DMS114 treated with DMSO at 0.1 percent for 48 hours (cell line): ENCODE data around the gene DIDO1.
A peak's percentile ranks its signal among the peaks of the same experiment; 100 is the strongest.

ENCODE experiments used
- DNase-seq: peaks from one replicate; lab custom pipeline; 2025; ENCODE audit not compliant: unreplicated experiment; lab: John Stamatoyannopoulos, UW

Gene DIDO1

DNA sequence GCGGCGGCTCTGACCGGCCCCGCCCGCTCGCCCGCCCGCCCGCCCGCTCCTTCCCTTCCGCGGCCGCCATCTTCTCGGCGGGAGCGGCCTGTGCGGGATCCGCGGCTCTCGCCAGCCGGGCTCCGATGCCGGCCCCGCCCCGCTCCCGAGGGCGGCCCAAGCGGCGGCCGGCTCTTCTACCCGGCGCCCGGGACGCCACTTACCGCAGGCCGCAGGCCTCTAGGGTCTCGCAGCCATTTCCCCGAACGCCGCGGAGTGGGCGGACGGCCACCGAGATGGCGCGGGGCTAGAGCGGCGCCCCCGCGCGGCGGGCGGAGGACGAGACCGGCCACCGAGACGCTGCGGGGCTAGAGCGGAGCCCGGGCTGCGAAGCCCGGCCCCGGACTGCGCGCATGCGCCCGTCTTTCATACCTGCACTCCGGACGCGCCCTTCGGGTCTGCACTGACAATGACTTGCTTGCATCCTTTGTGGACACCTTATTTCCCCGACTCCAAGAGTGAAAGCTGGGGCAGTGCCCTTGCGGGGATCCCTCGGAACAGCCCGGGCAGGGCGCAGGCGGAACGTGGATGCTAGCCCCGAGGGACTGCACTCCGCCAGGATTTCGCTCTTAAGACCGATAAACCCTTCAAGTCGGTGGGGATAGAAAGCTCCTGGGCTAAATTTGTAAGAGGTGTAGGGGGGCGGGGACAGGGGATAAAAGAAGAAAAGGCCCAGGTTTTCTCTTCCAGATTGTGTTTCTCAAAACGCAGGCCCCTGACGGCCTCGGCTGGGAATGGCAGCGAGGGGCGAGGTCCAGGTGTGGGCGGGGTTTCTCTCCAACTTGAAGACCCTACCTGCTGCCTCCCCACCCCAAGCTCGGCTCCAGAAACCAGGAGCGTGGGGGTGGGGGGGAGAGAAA, at the start of gene DIDO1:
TSS of gene DIDO1 (minus strand) at position 277 of the 899 bp plus-strand sequence.
- peak; percentile 74 for DNase-seq

DNA sequence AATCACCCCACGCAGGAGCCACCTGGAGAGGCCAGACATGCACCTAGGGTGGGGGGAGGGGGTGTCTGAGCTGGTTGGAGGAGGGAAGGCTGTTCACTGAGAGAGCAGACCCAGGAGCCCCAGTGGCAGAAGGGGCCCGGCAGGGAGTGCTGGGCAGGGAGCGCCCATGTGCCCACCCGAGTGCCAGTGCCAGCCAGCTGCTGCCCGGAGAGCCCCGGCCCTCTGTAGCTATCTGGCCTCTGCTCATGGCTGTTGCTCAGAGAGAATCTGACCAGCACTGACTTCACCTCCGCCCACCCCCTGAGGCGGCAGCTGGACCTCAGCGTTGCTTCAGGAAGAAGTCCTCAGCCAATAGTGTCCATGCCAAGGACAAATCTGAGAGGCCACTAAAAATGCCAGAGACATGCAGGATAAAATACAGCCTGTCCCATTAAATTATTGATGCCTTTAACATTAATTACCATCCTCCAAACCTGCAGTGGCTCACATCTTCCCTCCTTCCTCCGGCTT, 49.0 kb upstream of the DIDO1 start:
- no peak for DNase-seq

GRCh38 chr20:62972845-62973745, 46.8 kb upstream of the DIDO1 start:
- no peak for DNase-seq

GRCh38 chr20:62971950-62972844, 45.9 kb upstream of the DIDO1 start:
- peak; percentile 70 for DNase-seq

GRCh38 chr20:62971211-62971949, 45.1 kb upstream of the DIDO1 start:
- DNase-seq = no peak

DNA sequence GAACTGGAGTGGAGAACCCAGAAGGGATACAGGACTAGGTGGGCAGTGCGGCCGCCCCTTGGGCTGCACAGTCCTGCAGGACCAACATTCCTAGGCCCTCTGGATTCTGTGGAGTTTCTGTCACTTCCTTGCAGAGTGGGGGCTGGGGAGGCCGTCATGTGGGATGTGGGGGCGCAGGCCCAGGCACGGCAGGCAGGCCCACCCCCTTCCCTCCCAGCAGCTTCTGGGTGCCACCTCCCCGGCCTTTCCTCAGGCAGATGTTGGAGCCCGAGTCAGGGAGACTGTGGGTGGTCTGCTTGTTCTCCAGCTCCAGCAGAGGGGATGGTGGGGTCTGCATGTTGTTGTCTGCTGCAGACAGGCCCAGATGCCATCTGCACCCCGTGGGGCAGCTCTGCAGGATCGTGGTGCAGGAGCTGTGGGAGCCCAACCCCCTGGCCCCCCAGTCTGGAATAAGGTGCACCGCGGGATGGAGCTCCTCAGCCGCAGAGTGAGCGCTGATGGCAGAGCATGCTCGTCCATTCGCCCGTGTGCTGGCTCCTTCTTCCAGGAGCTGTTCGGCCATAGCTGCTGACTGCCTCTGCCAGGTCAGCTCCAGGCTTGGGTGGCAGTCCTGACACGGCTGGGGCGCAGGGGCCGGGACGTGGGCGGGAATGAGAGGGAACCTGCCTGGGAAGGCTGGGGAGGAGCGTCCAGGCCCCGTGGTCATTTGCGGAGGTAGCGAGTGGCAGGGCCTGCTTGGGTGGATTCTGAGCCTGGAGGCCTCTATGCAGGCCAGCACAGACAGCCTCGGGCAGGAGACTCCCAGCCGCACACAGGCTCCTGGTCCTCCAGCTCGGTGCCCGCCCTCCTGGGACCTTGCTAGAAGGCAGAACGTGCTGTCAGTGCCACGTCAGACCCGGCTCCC, 44.3 kb upstream of the DIDO1 start:
- no peak for DNase-seq

- no peak for DNase-seq
Measured at GRCh38 chr20:62969939-62970306, 43.6 kb upstream of the DIDO1 start.

GRCh38 chr20:62969179-62969760, 43.0 kb upstream of the DIDO1 start:
- no peak for DNase-seq

GRCh38 chr20:62968378-62969178, 42.3 kb upstream of the DIDO1 start:
- DNase-seq = no peak

GRCh38 chr20:62967628-62968351, 41.5 kb upstream of the DIDO1 start:
- no peak for DNase-seq

GRCh38 chr20:62967149-62967501, 40.8 kb upstream of the DIDO1 start:
- DNase-seq = no peak

DNA sequence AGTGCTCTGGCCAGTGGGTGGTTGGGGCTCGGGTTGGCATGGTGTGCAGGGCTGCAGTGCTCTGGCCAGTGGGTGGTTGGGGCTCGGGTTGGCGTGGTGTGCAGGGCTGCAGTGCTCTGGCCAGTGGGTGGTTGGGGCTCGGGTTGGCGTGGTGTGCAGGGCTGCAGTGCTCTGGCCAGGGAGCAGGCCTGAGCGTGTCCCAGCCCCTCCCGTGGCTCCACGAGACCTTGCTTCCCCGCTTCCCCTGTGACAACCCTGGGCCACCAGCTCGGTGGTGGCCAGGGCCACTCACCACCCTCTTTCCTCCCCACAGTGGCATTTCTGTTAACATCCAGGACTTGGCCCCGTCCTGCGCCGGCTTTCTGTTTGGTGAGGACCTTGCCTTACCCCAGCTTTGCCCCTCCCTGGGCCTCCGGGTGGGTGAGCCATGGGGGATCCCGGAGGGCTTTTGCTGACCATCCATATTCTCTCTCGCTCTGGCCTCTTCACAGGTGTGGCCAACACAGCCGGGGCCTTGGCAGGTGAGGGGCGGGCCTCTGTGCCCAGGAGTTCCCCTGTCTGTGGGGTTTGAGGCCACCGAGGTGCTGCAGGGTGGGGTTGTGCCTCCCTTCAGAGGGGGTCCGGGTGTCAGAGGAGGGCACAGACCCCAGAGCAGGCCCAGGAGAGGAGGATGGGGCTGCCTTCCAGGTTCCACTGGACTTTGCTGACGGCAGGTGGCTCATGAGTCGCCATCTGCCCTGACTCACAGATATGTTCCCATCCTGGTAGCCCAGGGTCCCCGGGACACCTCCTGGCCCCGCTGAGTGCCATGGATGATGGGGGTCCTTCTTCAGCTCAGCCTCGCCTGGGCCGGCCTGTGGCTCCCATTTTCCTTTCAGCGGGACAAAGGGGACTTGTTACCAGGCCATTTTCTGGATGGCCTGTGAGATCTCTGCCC, 40.2 kb upstream of the DIDO1 start:
- no peak for DNase-seq

DNA sequence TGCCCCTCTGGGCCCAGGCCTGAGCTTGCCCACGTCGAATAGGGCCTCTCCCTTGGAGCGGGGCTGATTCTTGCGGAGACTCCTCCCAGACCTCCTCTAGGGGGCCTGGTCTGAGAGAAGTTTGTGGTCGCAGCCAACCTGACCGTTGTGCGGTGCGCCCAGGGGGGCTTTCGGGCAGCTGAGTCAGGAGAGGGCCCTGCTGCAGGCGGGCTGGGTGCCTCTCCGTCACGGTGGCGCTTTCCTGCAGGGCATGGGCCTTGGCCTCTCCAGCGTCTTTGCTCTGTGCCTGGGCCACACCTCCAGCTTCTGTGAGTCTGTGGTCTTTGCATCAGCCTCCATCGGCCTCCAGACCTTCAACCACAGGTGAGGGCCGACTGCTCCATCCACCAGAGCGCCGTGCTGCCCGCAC, 39.1 kb upstream of the DIDO1 start:
- DNase-seq = no peak

- no peak for DNase-seq
Measured at GRCh38 chr20:62964700-62965099, 38.4 kb upstream of the DIDO1 start.

- no peak for DNase-seq
Measured at GRCh38 chr20:62963614-62964397, 37.5 kb upstream of the DIDO1 start.
